Left lung (tissue), 10 donors: ENCODE measurements around the gene CALHM6. TPM values are rescaled to one million over a fixed set of nuclear protein-coding genes. Genes with fewer than 3 reads are reported as not detected.

Experiments used
- ATAC-seq: fragments of 200-7000 bp; cut with Tn5 transposase; one replicate; pipeline ENCODE4 v1.9.1; 2020; ENCODE audit warnings: moderate library complexity
- DNase-seq, 4 donors: peaks; one replicate each; pipeline ENCODE4 v3.0.0-alpha.2; 2013 to 2020
- H3K27ac ChIP-seq, 2 donors: fragments of 200-600 bp; sonication (generic) in 1 of 2; one replicate each; pipeline versions ENCODE4 v1.5.0 to v1.8.0; 2020 to 2021
- H3K27me3 ChIP-seq, 2 donors: fragments of 200-600 bp; sonication (generic) in 1 of 2; one replicate each; pipeline versions ENCODE4 v1.5.0 to v1.8.0; 2020 to 2021
- H3K36me3 ChIP-seq, 2 donors: fragments of 200-600 bp; sonication (generic) in 1 of 2; one replicate each; pipeline versions ENCODE4 v1.5.0 to v1.8.0; 2020 to 2021
- H3K4me1 ChIP-seq, 2 donors: fragments of 200-600 bp; one replicate each; pipeline ENCODE4 v1.8.0; 2021
- H3K4me3 ChIP-seq, 2 donors: fragments of 200-600 bp; sonication (generic) in 1 of 2; one replicate each; pipeline versions ENCODE4 v1.5.0 to v1.8.0; 2020 to 2021; ENCODE audit warnings: mild to moderate bottlenecking in 1 of 2
- H3K9me3 ChIP-seq, 2 donors: fragments of 200-600 bp; sonication (generic) in 1 of 2; one replicate each; pipeline versions ENCODE4 v1.5.0 to v1.8.0; 2020 to 2021
- CTCF ChIP-seq, 2 donors: fragments of 200-600 bp; sonication (generic) in 1 of 2; IDR thresholded peaks; one replicate each; pipeline versions ENCODE4 v1.5.0 to v1.8.0; 2021; ENCODE audit warnings: antibody characterized with exemption in 2 of 2
- intact Hi-C, 2 donors: fragments of 100-400 bp; cut with DNase I; formaldehyde crosslinking; loops; one replicate each; pipeline versions ENCODE4 v1.11.2 to v1.14.2; 2022
- polyA plus RNA-seq, 6 donors: library from polyadenylated mRNA; unstranded; fragments of 120-200 nt; gene quantifications; one replicate each; pipeline ENCODE4 v1.2.1, GENCODE V29; 2013; ENCODE audit not compliant: insufficient read length in 6 of 6
- total RNA-seq, 2 donors: library from RNA; stranded (reverse); fragmentation: NEBNext Ultra II Directional; extraction: Animal tissue kit (Norgen Biotek cat#: 25700); gene quantifications; one replicate each; pipeline ENCODE4 v1.2.1, GENCODE V29; 2021
- donor health status: DM: no; HTN: yes; CAD: no.
- donor health status: DM: no; HTN: no; CAD: no.

Gene CALHM6
- total and polyA plus RNA-seq, 8 donors = 2.1 to 9.1 (median 6.1) TPM

DNA sequence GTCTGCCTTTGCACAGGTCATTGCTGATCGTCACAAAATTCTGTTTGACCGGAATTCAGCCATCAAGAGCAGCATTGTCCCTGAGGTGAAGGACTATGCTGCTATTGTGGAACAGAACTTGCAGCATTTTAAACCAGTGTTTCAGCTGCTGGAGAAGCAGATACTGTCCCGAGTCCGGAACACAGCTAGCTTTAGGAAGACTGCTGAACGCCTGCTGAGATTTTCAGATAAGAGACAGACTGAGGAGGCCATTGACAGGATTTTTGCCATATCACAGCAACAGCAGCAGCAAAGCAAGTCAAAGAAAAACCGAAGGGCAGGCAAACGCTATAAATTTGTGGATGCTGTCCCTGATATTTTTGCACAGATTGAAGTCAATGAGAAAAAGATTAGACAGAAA, 24.6 kb upstream of the CALHM6 start:
- Histone ChIP-seq H3K4me3 (no peak overlapping the region), H3K27ac (no peak overlapping the region), H3K36me3 (peaks cover 0 to 46% of the 10 kb centered on the region in 2 donors), H3K4me1 (peaks cover 0 to 3% of the 10 kb centered on the region in 2 donors), H3K9me3 (no peaks in the 10 kb centered on the region), H3K27me3 (no peaks in the 10 kb centered on the region)
- no peak for TF ChIP-seq CTCF (IDR thresholded peaks at IDR 0.05)
- no peak for ATAC-seq
- intact Hi-C loops = no loop called here
- no peak for DNase-seq

DNA sequence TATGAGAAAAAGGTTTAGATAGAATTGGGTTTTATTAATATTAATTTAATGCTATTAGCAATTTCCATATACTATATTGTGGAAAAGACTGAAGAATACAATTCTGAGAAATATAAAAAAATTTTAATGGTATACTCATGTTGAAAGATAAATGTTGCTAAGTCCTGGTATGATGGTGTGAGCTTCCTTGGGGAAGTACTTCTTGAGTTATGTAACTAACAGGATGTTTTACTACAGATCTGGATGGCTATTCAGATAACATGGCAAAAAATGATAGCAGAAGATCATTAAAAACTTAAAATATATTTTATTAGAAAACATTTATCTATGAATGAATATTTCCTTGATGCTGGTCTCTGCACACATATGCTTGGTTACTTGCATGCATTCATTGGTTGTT, 23.5 kb upstream of the CALHM6 start:
- no peaks in the 10 kb centered on the region for H3K9me3 ChIP-seq
- no peak for DNase-seq
- TF ChIP-seq CTCF (IDR thresholded peaks at IDR 0.05) = no peak
- peaks cover 0 to 38% of the 10 kb centered on the region in 2 donors for H3K36me3 ChIP-seq
- ATAC-seq = no peak
- H3K27me3 ChIP-seq = no peaks in the 10 kb centered on the region
- H3K4me1 ChIP-seq = peaks cover 0 to 3% of the 10 kb centered on the region in 2 donors
- H3K4me3 ChIP-seq = no peak overlapping the region
- intact Hi-C loops = no loop called here
- H3K27ac ChIP-seq = no peak overlapping the region

GRCh38 chr6:116438590-116439448, 22.4 kb upstream of the CALHM6 start:
- peaks cover 0 to 32% of the 10 kb centered on the region in 2 donors for H3K36me3 ChIP-seq
- TF ChIP-seq CTCF (IDR thresholded peaks at IDR 0.05) = no peak
- H3K9me3 ChIP-seq = no peaks in the 10 kb centered on the region
- intact Hi-C loops = no loop called here
- no peak overlapping the region for H3K27ac ChIP-seq
- DNase-seq (no peak), ATAC-seq (no peak)
- peaks cover 3 to 5% of the 10 kb centered on the region in 2 donors for H3K4me1 ChIP-seq
- H3K4me3 ChIP-seq = no peak overlapping the region
- H3K27me3 ChIP-seq = no peaks in the 10 kb centered on the region

- ATAC-seq = no peak
Measured at GRCh38 chr6:116439522-116440051, 21.6 kb upstream of the CALHM6 start.

More at GRCh38 chr6:116439522-116440051, 21.6 kb upstream of the CALHM6 start:
- intact Hi-C loops = no loop called here
- Histone ChIP-seq H3K27ac (no peak overlapping the region), H3K9me3 (no peaks in the 10 kb centered on the region), H3K36me3 (peaks cover 0 to 24% of the 10 kb centered on the region in 2 donors), H3K4me3 (no peak overlapping the region), H3K4me1 (peaks cover 3 to 7% of the 10 kb centered on the region in 2 donors), H3K27me3 (no peaks in the 10 kb centered on the region)
- no peak for TF ChIP-seq CTCF (IDR thresholded peaks at IDR 0.05)
- no peak for DNase-seq
